Panc1 (cell line): ENCODE data around the gene C1orf74. TPM values are rescaled to one million over a fixed set of nuclear protein-coding genes. Genes with fewer than 3 reads are reported as not detected.

Experiments
- ATAC-seq: fragments of 200-7000 bp; cut with Tn5 transposase; 2 replicates; pipeline ENCODE4 v1.9.1; 2020; ENCODE audit warnings: mild to moderate bottlenecking, moderate library complexity
- BruUV-seq: library from RNA; stranded (reverse); fragments of 400-500 nt; replicated peaks from 2 replicates; lab custom pipeline; 2021; lab: Mats Ljungman, UMichigan
- CTCF ChIA-PET: fragments of 300-600 bp; sonication (Branson Sonifier 250); formaldehyde crosslinking; loops from one replicate; lab custom pipeline; 2022; ENCODE audit warnings: antibody characterized with exemption; lab: Charles Lee
- POLR2A ChIA-PET: fragments of 300-600 bp; sonication (Branson Sonifier 250); formaldehyde crosslinking; loops from one replicate; lab custom pipeline; 2022; ENCODE audit warnings: antibody characterized with exemption; lab: Charles Lee
- DNase-seq: peaks from one replicate; pipeline ENCODE4 v3.0.0-alpha.2; 2010; ENCODE audit warnings: low read depth, low spot score
- H3K27ac ChIP-seq: 2 replicates; pipeline ENCODE4 v1.5.1; 2011; ENCODE audit warnings: mild to moderate bottlenecking, low read length, inconsistent platforms
- H3K27me3 ChIP-seq: fragments of 200-500 bp; sonication (Bioruptor generic); 2 replicates; pipeline ENCODE4 v1.6.0; 2014; ENCODE audit warnings: low read length, inconsistent platforms; ENCODE audit not compliant: control insufficient read depth, insufficient read depth
- H3K36me3 ChIP-seq: fragments of 200-500 bp; sonication (Bioruptor generic); 2 replicates; pipeline ENCODE4 v1.5.1; 2014; ENCODE audit warnings: inconsistent platforms, mild to moderate bottlenecking, low read length, moderate library complexity; ENCODE audit not compliant: control insufficient read depth, insufficient read depth
- H3K4me1 ChIP-seq: 2 replicates; pipeline ENCODE4 v1.5.1; 2011; ENCODE audit warnings: inconsistent platforms, mild to moderate bottlenecking, low read length, moderate library complexity; ENCODE audit not compliant: control insufficient read depth, insufficient read depth
- H3K4me3 ChIP-seq, 2 experiments: 2 replicates each; pipeline ENCODE4 v1.5.1; 2011 to 2012; ENCODE audit warnings: low read depth in 2 of 2, low read length in 2 of 2, mild to moderate bottlenecking in 2 of 2, inconsistent platforms in 1 of 2, moderate library complexity in 1 of 2
- H3K9me3 ChIP-seq: fragments of 200-500 bp; sonication (Bioruptor generic); 2 replicates; pipeline ENCODE4 v1.5.1; 2014; ENCODE audit warnings: low read depth, mild to moderate bottlenecking, inconsistent platforms, low read length, moderate library complexity; ENCODE audit not compliant: control insufficient read depth, insufficient read depth
- CTCF ChIP-seq: fragments of 450-650 bp; IDR thresholded peaks from 2 replicates; pipeline ENCODE4 v1.5.1; 2017; ENCODE audit warnings: mild to moderate bottlenecking
- POLR2AphosphoS5 ChIP-seq: IDR thresholded peaks from 2 replicates; pipeline ENCODE4 v1.6.1; 2012; ENCODE audit warnings: mild to moderate bottlenecking, low read depth, low read length, moderate library complexity
- REST ChIP-seq, 2 experiments: IDR thresholded peaks; 2 replicates each; pipeline ENCODE4 v1.6.1; 2011 to 2012; ENCODE audit warnings: low read depth in 2 of 2, control low read depth in 1 of 2, low read length in 1 of 2, mild to moderate bottlenecking in 1 of 2, moderate library complexity in 1 of 2; ENCODE audit not compliant: insufficient read depth in 1 of 2
- SIN3A ChIP-seq: IDR thresholded peaks from 2 replicates; pipeline ENCODE4 v1.6.1; 2012; ENCODE audit warnings: low read depth, mild to moderate bottlenecking, low read length, moderate library complexity, borderline replicate concordance; ENCODE audit not compliant: insufficient read depth
- TCF7L2 ChIP-seq: IDR thresholded peaks from 2 replicates; pipeline ENCODE4 v1.6.1; 2011; ENCODE audit warnings: mild to moderate bottlenecking, low read depth, low read length, inconsistent platforms
- in situ Hi-C: cut with HindIII; loops from 2 replicates; pipeline ENCODE4 v1.10.0; 2016; ENCODE audit warnings: low sequenced_read_pairs, low pct_unique_long_range_greater_than_20kb
- intact Hi-C: fragments of 100-400 bp; cut with micrococcal nuclease; formaldehyde crosslinking; loops from one replicate; pipeline ENCODE4 v1.10.0; 2022; ENCODE audit not compliant: unreplicated experiment
- total RNA-seq: library from RNA; stranded (reverse); gene quantifications from one replicate; pipeline ENCODE4 v1.2.1, GENCODE V29; 2021; ENCODE audit not compliant: unreplicated experiment

The C1orf74 gene
- total RNA-seq, 1 experiment from 2014 or later, result 1.7 TPM

GRCh38 chr1:209815931-209816341 lies 31.6 kb upstream of the C1orf74 start:
- in situ Hi-C loops, result no loop called here
- CTCF ChIA-PET, result interaction anchor here (0.5 kb wide), 1 partner anchor 1178 kb away, joined by 3 read pairs; no protein-coding TSS in a partner anchor
- TF ChIP-seq TCF7L2 (no peak), SIN3A (no peak), POLR2AphosphoS5 (no peak), CTCF (no peak), REST (IDR thresholded peaks at IDR 0.05; ENCODE audit: insufficient read depth in 1 of 2, low read depth in 2 of 2, low read length in 1 of 2) (no peak)
- Histone ChIP-seq H3K4me3 (no peak overlapping the region), H3K36me3 (no peaks in the 10 kb centered on the region), H3K27me3 (no peaks in the 10 kb centered on the region; the same call in 1 of the 2 replicates), H3K27ac (no peak overlapping the region), H3K4me1 (no peaks in the 10 kb centered on the region), H3K9me3 (no peaks in the 10 kb centered on the region)
- BruUV-seq, result no TSS peak
- no peak for DNase-seq
- intact Hi-C loops, result no loop called here
- ATAC-seq, result no peak
- POLR2A ChIA-PET, result no interaction called here

- Histone ChIP-seq H3K4me3 (no peak overlapping the region), H3K27me3 (no peaks in the 10 kb centered on the region; the same call in 1 of the 2 replicates), H3K27ac (no peak overlapping the region), H3K9me3 (no peaks in the 10 kb centered on the region), H3K36me3 (no peaks in the 10 kb centered on the region), H3K4me1 (no peaks in the 10 kb centered on the region)
- DNase-seq, result no peak
- TF ChIP-seq POLR2AphosphoS5, result no peak
- no peak for TF ChIP-seq REST (IDR thresholded peaks at IDR 0.05; ENCODE audit: insufficient read depth in 1 of 2, low read depth in 2 of 2, low read length in 1 of 2)
- CTCF ChIA-PET, result no interaction called here
- in situ Hi-C loops (no loop called here), intact Hi-C loops (no loop called here)
- BruUV-seq, result no TSS peak
- ATAC-seq, result no peak
- POLR2A ChIA-PET, result no interaction called here
Observed at GRCh38 chr1:209815490-209815889, 31.1 kb upstream of the C1orf74 start.
